Thyroid gland (tissue), 4 donors: ENCODE measurements around the gene P2RX1. TPM values are rescaled to one million over a fixed set of nuclear protein-coding genes. Genes with fewer than 3 reads are reported as not detected.
"Not testable (repeated sequence)": the region's sequence is repeated elsewhere in the genome, so short reads cannot be mapped to it uniquely, and the experiment has no call there.

Source experiments
- DNase-seq, 2 donors: peaks; one replicate each; pipeline ENCODE4 v3.0.0-alpha.2; 2019
- H3K27ac ChIP-seq, 3 donors: fragments of 200-600 bp; sonication (generic); 1 replicate in 2 of 3; 2 replicates in 1 of 3; pipeline ENCODE4 v1.5.1; 2016 to 2019; ENCODE audit warnings: mild to moderate bottlenecking in 1 of 3, moderate library complexity in 1 of 3
- H3K27me3 ChIP-seq: fragments of 200-600 bp; sonication (generic); one replicate; pipeline ENCODE4 v1.5.1; 2019
- H3K36me3 ChIP-seq, 2 donors: fragments of 200-600 bp; sonication (generic); one replicate each; pipeline ENCODE4 v1.5.1; 2016 to 2019
- H3K4me1 ChIP-seq, 2 donors: fragments of 200-600 bp; sonication (generic); one replicate each; pipeline ENCODE4 v1.5.1; 2017 to 2019
- H3K4me3 ChIP-seq, 3 donors: fragments of 200-600 bp; sonication (generic); replicated peaks in 1 of 3; 1 replicate in 2 of 3; 2 replicates in 1 of 3; pipeline ENCODE4 v1.5.1; 2016; ENCODE audit warnings: mild to moderate bottlenecking in 1 of 3
- H3K9me3 ChIP-seq: fragments of 200-600 bp; sonication (generic); one replicate; pipeline ENCODE4 v1.5.1; 2017
- POLR2A ChIP-seq, 2 donors: fragments of 450-650 bp; IDR thresholded peaks; one replicate each; pipeline ENCODE4 v1.6.1; 2017; ENCODE audit warnings: antibody characterized with exemption in 2 of 2, mild to moderate bottlenecking in 2 of 2, moderate library complexity in 1 of 2
- WGBS, 2 donors: methylation state at CpG; one replicate each; pipeline ENCODE4 v1.1.5; 2017; 5-methylcytosine and 5-hydroxymethylcytosine counted together
- intact Hi-C: fragments of 100-400 bp; cut with DNase I; formaldehyde crosslinking; loops from one replicate; pipeline ENCODE4 v1.15.1; 2023
- total RNA-seq, 4 donors: library from RNA; depleted of rRNA; stranded (reverse); fragments of >200 nt; gene quantifications; one replicate each; pipeline ENCODE4 v1.2.3, GENCODE V29; 2016
- TF ChIP-seq, protein P1 (sequence below), 6 experiments: fragments of 200-600 bp in 3 of 6; fragments of 450-650 bp in 3 of 6; sonication (generic) in 3 of 6; IDR thresholded peaks; one replicate each; pipeline ENCODE4 v1.5.1; 2016 to 2019; ENCODE audit warnings: antibody characterized with exemption in 6 of 6, mild to moderate bottlenecking in 2 of 6, inconsistent platforms in 1 of 6, moderate library complexity in 1 of 6

The P2RX1 gene
- total RNA-seq, 4 donors from 2014 or later, result 0.11 to 0.54 (median 0.21) TPM; not detected in 1

DNA sequence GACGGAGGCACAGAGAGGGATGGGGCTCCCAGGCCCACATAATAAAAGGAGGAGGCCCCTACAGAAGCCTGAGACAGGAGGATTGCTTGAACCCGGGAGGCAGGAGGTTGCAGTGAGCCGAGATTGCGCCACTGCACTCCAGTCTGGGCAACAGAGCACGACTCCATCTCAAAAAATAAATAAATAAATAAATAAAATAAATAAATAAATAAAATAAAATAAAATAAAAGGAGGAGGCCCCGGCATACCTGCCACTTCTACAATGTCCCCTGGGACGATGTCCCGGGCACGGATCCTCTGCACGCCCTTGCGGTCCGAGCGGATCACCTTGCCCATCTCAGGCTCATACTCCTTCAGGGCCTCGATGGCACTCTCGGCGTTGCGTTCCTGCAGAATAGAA lies 34.7 kb upstream of the P2RX1 start:
- no peaks in the 10 kb centered on the region for H3K4me1 ChIP-seq
- no peak for DNase-seq
- no peak for TF ChIP-seq POLR2A (IDR thresholded peaks at IDR 0.05)
- TF ChIP-seq, protein P1, sequence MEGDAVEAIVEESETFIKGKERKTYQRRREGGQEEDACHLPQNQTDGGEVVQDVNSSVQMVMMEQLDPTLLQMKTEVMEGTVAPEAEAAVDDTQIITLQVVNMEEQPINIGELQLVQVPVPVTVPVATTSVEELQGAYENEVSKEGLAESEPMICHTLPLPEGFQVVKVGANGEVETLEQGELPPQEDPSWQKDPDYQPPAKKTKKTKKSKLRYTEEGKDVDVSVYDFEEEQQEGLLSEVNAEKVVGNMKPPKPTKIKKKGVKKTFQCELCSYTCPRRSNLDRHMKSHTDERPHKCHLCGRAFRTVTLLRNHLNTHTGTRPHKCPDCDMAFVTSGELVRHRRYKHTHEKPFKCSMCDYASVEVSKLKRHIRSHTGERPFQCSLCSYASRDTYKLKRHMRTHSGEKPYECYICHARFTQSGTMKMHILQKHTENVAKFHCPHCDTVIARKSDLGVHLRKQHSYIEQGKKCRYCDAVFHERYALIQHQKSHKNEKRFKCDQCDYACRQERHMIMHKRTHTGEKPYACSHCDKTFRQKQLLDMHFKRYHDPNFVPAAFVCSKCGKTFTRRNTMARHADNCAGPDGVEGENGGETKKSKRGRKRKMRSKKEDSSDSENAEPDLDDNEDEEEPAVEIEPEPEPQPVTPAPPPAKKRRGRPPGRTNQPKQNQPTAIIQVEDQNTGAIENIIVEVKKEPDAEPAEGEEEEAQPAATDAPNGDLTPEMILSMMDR (IDR thresholded peaks at IDR 0.05), result no peak
- 94 to 95% methylated on average over 17 of the region's 17 CpGs for WGBS, 2 donors
- no peaks in the 10 kb centered on the region for H3K36me3 ChIP-seq
- no peak overlapping the region for H3K27ac ChIP-seq
- H3K9me3 ChIP-seq, result no peaks in the 10 kb centered on the region
- intact Hi-C loops, result no loop called here
- H3K27me3 ChIP-seq, result no peaks in the 10 kb centered on the region
- no peak overlapping the region for H3K4me3 ChIP-seq

DNA sequence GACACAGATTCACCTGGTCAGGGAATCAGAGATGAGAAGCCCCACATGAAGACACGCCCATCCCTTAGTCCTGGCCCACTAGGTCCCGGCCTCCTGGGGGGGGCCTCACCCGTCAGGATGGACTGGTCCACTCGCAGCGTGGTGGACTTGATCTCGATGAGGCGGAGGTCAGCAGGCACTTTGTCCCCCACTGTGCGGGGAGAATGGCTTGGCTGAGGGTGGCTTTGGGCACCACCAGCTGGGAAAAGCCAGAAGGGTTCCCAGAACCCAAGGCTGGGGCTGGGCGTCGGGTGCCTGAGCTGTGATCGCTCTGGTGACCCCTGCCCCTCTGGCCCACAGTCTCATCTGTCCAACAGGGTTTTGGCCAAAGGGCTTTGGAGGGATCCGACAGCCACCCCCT lies 34.3 kb upstream of the P2RX1 start:
- H3K9me3 ChIP-seq, result no peaks in the 10 kb centered on the region
- 89 to 91% methylated on average over 6 to 9 of the region's 12 CpGs for WGBS, 2 donors
- H3K27ac ChIP-seq, result no peak overlapping the region
- H3K4me3 ChIP-seq, result no peak overlapping the region
- no peak for DNase-seq
- H3K4me1 ChIP-seq, result no peaks in the 10 kb centered on the region
- no peaks in the 10 kb centered on the region for H3K27me3 ChIP-seq
- TF ChIP-seq POLR2A (IDR thresholded peaks at IDR 0.05), result no peak
- TF ChIP-seq, protein P1 (IDR thresholded peaks at IDR 0.05), result no peak
- H3K36me3 ChIP-seq, result no peaks in the 10 kb centered on the region
- intact Hi-C loops, result no loop called here

- no peak for DNase-seq
- Histone ChIP-seq H3K9me3 (no peaks in the 10 kb centered on the region), H3K36me3 (no peaks in the 10 kb centered on the region), H3K4me3 (no peak overlapping the region), H3K27ac (no peak overlapping the region), H3K4me1 (peaks cover 0 to 4% of the 10 kb centered on the region in 2 donors), H3K27me3 (no peaks in the 10 kb centered on the region)
- TF ChIP-seq, protein P1 (IDR thresholded peaks at IDR 0.05), result no peak
- no peak for TF ChIP-seq POLR2A (IDR thresholded peaks at IDR 0.05)
- intact Hi-C loops, result no loop called here
- 91 to 94% methylated on average over 3 of the region's 3 CpGs for WGBS, 2 donors
Observed at GRCh38 chr17:3949418-3949817, 33.2 kb upstream of the P2RX1 start.

DNA sequence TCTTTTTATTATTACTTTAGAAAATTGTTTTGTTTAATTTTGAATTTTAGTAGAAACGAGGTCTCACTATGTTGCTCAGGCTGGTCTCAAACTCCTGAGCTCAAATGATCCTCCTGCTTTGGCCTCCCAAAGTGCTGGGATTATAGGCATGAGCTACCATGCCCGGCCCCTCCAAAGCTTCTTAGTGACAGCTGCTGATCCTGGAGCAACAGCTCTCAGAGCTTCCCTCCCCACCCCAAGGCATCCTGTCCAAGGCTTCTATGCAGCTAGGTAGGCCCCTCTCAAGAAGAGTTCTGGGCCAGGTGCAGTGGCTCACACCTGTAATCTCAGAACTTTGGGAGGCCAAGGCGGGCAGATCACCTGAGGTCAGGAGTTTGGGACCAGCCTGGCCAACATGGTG lies 32.3 kb upstream of the P2RX1 start:
- H3K36me3 ChIP-seq, H3K4me1 ChIP-seq, H3K27me3 ChIP-seq, intact Hi-C loops, H3K27ac ChIP-seq, H3K9me3 ChIP-seq, DNase-seq, H3K4me3 ChIP-seq: not testable (repeated sequence)
- WGBS, 2 donors, result 92% methylated on average over 3 of the region's 3 CpGs

GRCh38 chr17:3947318-3947810 lies 31.1 kb upstream of the P2RX1 start:
- DNase-seq, result no peak
- no peaks in the 10 kb centered on the region for H3K36me3 ChIP-seq
- TF ChIP-seq POLR2A (IDR thresholded peaks at IDR 0.05), result no peak
- TF ChIP-seq, protein P1 (IDR thresholded peaks at IDR 0.05), result no peak
- WGBS, 2 donors, result 95 to 97% methylated on average over 26 to 30 of the region's 43 CpGs
- no peaks in the 10 kb centered on the region for H3K9me3 ChIP-seq
- H3K4me3 ChIP-seq, result no peak overlapping the region
- no peak overlapping the region for H3K27ac ChIP-seq
- intact Hi-C loops, result no loop called here
- peaks cover 0 to 9% of the 10 kb centered on the region in 2 donors for H3K4me1 ChIP-seq
- no peaks in the 10 kb centered on the region for H3K27me3 ChIP-seq
